H4 (cell line): ENCODE results near the gene NKAPD1. TPM values are rescaled to one million over a fixed set of nuclear protein-coding genes. Genes with fewer than 3 reads are reported as not detected.
A peak's percentile ranks its signal among the peaks of the same experiment; 100 is the strongest.
"Not testable (repeated sequence)": the region's sequence is repeated elsewhere in the genome, so short reads cannot be mapped to it uniquely, and the experiment has no call there.

Experiments
- DNase-seq: peaks from one replicate; pipeline ENCODE4 v3.0.0-alpha.2; 2015; ENCODE audit warnings: low spot score
- total RNA-seq: library from RNA; depleted of rRNA; stranded (reverse); fragments of >200 nt; shearing (Covaris generic); gene quantifications from 2 replicates; pipeline ENCODE4 v1.2.3, GENCODE V29; 2014

Gene NKAPD1
- total RNA-seq, 1 experiment from 2014 or later = 24.0 TPM

DNA sequence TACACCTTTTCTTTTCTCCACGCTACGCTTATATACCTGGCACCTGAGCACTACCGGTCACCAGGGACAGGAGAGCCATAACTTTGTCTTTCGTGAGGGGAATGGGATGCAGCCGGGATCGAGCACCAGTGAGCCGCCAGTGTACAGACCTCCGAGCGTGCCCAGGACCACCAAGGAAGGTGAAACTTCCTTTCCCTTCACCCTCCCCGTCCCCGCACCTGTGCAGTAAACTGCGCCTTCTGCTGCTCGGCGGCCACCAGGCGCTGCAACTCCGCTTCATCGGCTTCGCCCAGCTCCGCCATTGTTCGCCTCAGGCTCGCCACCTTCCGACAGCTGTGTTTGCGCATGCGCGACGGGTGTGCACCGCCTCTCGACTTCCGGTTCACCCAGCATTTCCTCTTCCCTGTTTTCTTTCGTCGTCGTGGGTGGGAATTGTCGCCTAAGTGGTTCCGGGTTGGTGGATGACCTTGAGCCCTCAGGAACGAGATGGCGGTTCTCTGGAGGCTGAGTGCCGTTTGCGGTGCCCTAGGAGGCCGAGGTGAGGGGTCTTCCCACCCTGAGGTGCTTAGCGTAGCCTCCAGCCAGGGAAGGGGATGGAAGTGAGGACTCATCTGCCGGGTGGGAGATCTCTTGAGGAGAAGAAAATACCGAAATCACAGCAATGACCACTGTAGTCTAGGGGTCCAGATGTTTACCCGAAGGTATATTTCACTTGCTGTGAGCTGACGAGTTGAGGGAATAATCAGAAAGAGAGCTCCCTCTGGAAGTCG is 12.5 kb downstream of the NKAPD1 start, which contains the start of the genes SDHD and TIMM8B:
Gene SDHD (plus strand): TSS at position 452 of the 770 bp plus-strand sequence. CDS start 35 bp downstream, at position 487.
Gene TIMM8B (minus strand): TSS at position 335 of the 770 bp plus-strand sequence. CDS start 33 bp downstream, at position 302.
- peak; percentile 97 for DNase-seq

DNA sequence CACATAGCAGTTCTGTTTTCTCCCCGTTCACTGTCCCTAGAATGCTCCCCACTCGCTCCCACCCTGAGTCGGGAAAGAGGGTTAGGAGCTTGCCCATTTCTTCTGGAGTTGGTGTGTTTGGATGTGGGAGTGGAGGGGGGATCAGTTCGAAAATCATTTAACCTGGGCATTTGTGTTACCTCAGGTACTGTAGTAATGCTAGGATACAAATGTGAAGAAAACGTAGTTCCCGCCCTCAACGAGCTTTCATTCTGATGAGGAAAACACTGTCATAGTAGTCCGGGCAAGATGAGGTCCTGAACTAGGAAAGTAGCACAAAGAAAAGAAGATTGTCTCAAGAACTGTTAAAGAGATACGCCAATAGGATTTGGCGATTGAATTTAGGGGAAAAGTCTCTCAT is 13.1 kb downstream of the NKAPD1 start:
- DNase-seq = no peak

DNA sequence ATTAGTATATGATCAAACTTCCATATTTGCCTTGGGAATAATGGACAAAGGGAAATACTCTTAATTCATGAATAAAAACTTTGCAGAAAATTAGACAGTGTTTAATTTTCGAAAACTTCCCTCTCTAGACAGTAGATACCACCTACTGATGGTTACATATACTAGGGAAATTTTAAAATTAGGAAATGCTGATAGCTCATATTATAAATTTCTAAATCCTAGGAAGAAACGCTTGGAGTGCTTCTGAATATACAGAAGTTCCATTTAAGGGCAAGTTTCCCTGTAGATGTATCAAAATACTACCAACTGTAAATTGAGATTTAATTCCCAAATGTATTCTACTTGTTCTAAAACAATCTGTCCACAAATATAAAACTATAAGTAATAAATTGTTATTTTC is 21.2 kb downstream of the NKAPD1 start:
- not testable (repeated sequence) for DNase-seq

DNA sequence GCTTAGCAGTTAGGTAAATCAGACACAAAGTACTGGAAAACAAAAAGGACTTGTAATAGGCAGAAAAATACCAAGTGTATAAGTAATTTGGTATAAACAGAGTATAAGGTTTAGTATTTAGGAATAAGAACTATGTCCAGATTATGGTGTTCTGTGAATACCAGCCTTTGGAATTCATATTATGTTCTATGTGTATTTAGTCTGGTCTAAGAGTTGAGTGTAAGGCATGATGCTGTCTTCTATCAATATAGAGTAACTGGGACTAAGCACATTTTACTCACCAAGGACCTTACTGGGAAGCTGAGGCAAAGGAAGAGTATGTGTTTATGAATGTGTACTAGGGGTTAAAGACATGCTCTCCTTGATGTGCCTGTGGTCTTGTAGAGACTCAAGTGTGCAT is 22.1 kb downstream of the NKAPD1 start:
- DNase-seq = no peak

- no peak for DNase-seq
Measured at GRCh38 chr11:112097734-112098528, 23.8 kb downstream of the NKAPD1 start.

DNA sequence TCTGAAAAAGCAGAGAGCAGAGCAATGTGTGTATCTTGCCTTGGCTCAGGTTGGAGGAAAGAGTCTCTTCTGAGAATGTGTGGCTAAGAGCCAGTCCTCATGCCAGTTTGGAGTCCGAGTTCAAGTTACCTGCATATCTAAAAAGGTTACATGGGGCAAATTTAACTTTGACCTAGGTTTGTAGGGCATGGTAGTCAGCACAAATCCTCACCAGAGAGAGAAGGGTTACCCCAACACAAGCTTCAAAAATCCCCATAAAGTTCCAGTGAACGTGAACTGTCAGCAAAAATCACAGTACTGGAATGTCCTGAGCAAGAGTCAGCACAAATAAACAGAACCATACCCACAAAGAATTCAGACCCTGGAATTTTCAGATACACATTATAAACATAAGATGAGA is 26.4 kb downstream of the NKAPD1 start:
- DNase-seq = no peak

GRCh38 chr11:112103446-112103845 is 29.3 kb downstream of the NKAPD1 start:
- DNase-seq = no peak

GRCh38 chr11:112106070-112106469 is 32.0 kb downstream of the NKAPD1 start:
- DNase-seq = no peak

GRCh38 chr11:112113539-112114457 is 39.7 kb downstream of the NKAPD1 start:
- DNase-seq = peak; percentile 57

DNA sequence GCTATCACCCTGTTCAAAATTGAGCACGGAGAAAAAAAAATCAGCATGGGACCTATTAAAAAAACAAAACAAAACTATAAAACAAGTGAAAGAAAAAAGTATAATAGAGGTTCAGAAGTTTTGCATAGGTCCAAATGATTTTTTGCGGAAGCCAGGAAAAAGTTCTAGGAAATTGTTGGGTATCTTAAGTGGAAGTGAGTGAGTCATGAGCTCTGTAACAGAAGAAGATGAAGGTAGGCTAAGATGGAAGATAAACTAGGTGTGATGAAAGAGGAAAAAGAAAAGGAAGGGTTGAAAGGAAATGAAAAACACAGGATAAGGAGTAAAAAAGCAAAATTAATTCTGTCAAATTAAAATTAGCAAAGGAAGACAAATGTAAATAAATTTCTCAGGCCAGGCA is 40.4 kb downstream of the NKAPD1 start:
- DNase-seq = no peak

DNA sequence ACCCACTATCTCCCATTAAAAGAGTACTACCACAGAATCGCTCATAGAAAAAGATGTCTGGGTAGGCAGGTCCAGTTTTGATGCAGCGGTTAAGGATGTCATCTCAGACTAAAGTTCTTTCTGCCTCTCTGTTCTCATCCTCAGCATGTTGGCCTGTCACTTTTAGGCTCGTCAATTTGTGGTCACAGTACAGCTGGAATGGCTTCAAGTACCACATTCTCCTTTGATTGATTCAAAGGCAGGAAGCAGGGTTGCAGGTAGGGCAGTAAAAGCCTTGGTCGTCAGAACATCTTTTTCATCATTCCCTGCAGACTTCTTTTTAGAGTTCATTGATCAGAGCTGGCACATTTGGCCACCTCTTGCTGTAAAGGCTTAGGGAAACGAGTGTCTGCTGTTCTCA is 41.3 kb downstream of the NKAPD1 start:
- no peak for DNase-seq

DNA sequence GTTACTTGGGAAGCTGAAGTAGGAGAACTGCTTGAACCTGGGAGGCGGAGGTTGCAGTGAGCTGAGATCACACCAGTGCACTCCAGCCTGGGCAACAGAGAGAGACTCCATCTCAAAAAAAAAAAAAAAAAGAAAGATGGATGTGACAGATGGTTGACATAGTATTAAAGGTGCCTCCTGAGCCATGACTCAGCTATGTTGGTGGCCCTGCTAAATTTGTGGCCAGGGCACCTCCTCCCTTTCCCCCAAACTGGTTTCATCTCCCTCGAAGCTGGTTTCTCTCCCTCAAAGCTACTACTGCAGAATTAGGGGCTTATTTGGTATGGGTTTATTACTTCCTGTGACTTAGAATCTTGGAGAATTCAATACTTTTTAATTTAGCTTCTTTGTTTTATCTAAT is 44.1 kb downstream of the NKAPD1 start:
- no peak for DNase-seq

- DNase-seq = no peak
Measured at GRCh38 chr11:112121981-112122615, 48.0 kb downstream of the NKAPD1 start.

GRCh38 chr11:112123129-112123528 is 49.0 kb downstream of the NKAPD1 start:
- DNase-seq = no peak

DNA sequence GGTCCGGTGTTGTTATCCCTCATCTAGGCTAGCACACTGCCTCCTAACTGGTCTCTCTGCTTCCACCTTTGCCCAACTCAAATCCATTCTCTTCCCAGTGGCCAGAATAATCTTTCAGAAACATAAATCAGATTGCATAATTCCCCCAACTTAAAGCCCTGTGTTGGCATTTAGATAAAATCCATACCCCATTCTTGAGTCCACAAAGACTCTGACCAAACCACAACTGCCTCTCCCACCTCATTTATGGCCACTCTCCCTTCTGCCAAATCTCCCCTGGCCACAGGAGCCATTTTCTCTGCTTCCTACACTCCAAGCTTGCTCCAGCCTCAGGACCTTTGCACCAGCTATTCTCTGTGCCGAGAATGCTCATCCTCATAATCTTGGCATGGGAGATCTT is 53.0 kb downstream of the NKAPD1 start:
- DNase-seq = no peak

DNA sequence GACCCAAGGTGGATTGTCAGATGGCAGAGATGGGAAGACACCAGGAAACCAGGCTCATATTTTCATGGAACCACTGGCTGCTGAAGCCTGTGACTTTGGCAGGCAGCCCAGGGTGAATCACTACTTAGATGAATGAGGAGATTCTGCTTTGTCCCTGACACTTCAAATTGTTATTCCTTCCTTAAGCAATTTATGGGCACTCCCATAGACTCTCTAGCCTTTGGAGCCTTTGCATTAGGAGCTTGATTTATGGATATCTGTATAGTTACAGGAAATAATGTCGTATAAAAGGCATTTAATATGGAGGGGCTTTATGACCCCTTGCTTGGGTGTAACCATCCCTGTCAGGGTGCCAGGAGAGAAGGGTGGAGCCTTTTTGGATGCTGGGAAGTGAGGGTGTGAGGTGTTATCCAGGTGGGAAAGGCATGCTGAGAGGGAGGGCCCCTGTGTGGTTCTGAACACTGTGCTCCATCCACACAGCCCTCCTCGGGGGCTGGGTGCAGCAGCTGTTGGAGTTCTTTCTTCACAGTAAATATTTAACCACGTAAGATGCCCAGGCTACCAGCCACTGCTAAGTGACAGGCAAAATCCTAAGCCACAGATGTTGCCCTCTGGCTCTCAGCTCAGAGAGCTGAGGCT is 54.5 kb downstream of the NKAPD1 start:
- peak; percentile 59 for DNase-seq

GRCh38 chr11:112129656-112130055 is 55.6 kb downstream of the NKAPD1 start:
- no peak for DNase-seq

- DNase-seq = no peak
Measured at GRCh38 chr11:112132737-112133136, 58.6 kb downstream of the NKAPD1 start.

DNA sequence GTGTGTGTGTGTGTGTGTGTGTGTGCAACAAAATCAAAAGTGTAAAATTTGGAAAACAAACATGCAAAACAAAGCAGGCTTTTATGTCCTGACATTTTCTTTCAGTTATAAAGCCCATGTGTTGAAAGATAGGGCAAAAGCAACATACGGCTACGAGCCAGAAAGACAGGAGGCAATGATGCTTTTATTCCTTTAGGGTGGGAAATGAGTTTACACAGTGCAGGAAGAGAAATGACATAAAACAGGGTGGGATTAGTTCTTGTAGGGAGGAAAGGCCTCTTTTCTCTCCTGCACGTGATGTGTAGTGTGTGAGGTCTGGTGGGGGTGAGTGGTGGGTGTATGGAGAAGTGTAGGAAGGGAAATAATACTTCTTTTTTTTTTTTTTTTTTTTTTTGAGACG is 60.4 kb downstream of the NKAPD1 start:
- no peak for DNase-seq
